Embryonic facial prominence (tissue), 1 donor: ENCODE measurements around the gene PABPC3.

ENCODE experiments used
- DNase-seq: peaks from one replicate; pipeline ENCODE4 v3.0.0-alpha.2; 2016; ENCODE audit errors: extremely low spot score

The PABPC3 gene

GRCh38 chr13:25111585-25111956 lies 15.6 kb downstream of the PABPC3 start:
- no peak for DNase-seq

GRCh38 chr13:25112695-25113255 lies 16.8 kb downstream of the PABPC3 start:
- no peak for DNase-seq

- DNase-seq = peak; percentile 44
Observed at GRCh38 chr13:25114220-25114619, 18.3 kb downstream of the PABPC3 start.

DNA sequence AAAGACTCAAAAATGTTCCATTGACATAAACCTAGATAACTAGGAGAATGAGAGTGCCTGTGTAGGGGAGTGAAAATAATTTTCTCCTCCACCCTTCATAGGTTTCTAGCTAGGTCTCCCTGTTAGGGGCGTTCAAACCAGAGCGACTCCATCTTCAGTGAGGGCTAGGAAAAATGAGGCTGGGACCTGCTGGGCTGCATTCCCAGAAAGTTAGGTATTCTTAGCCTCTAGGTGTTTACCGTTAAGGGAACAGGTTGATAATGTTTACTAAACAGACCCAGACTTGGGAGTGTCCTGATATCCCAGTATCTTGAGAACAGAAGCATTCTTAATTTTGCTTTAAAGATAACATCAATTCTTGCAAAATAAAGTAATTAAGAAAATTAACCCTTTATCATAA lies 20.1 kb downstream of the PABPC3 start:
- DNase-seq = no peak

DNA sequence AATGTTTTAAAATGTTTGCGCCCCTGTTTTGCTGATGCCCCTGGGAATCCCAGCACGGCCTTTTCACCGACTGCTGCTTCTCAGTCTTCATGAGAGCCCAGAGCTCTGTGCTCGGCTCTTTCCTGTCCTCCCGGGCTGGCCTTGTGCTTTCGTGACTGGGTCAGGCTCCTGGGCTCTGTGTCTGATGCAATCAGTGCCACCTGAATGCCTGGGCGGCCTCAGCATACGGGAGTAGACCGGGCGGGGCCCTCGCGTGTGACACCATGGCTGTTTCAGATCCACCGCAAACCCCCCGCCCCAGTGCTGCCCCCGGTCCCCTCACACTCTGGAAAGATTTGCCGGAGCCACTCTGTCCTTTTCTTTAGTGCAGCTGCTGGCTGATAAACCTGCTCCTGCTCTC lies 21.4 kb downstream of the PABPC3 start:
- no peak for DNase-seq

DNA sequence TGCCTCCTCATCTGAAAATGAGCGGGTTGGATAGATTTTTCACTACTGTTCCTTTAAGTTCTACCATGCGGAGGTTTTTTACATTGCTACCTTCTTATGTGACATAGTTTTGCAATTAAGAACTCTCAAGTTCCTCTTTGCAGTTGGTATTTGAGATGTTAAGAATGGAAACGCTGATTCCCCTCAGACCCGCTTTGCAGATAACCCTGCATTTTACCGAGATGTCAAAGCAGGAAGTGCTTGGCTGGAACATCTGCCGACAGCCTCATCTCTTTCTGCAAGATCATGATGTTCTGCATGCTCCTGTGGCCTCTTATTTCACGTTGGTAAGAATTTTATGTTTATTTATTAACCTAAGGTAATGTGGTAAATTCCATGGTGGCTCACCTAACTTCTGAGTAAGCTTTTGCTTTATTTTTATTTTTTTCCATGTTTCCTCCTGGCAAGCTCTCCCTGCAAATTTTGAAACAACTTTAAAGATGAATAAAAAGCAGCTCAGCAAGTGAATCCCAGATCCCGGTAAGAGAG lies 22.5 kb downstream of the PABPC3 start:
- DNase-seq = no peak

DNA sequence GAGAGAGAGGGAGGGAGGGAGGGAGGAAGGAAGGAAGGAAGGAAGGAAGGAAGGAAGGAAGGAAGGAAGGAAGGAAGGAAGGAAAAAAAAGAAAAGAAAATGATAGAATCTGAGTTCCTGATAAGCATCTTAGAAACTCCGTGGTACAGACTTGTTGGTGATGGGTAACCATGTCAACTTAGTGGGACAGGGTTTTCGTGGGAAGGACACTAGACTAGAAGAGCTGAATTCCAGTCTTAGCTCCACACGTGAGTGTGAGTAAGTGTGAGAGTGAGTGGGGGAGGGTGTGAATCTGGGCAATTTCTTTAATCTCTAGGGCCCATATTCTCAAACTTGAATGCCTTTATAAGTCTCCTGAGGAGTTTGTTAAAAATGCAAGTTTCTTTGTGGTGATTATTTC lies 35.0 kb downstream of the PABPC3 start:
- DNase-seq = no peak

- DNase-seq = no peak
Observed at GRCh38 chr13:25131881-25132420, 36.0 kb downstream of the PABPC3 start.

GRCh38 chr13:25132751-25133390 lies 36.9 kb downstream of the PABPC3 start:
- DNase-seq = no peak

DNA sequence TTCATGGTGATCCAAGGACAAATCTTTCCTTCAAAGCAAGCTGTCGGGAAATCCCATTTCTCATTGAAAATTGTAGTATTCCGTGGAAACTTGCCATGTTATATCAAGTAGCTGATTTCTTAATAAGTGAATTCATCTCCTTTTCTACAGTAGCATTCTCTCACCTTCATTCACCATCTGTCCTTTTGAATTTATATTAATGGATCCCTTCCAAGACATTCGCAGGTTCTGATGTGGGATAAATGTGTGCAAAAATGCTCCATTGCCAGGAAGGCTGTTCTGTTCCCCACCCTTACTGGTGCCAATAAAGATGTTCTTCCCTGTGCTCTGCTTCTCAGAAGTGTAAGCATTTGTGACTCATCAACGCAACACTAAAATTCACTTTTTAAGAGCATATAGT lies 40.0 kb downstream of the PABPC3 start:
- no peak for DNase-seq

- DNase-seq = no peak
Observed at GRCh38 chr13:25136880-25137787, 41.2 kb downstream of the PABPC3 start.

GRCh38 chr13:25137788-25138115 lies 41.8 kb downstream of the PABPC3 start:
- no peak for DNase-seq

- no peak for DNase-seq
Observed at GRCh38 chr13:25141042-25141441, 45.1 kb downstream of the PABPC3 start.

DNA sequence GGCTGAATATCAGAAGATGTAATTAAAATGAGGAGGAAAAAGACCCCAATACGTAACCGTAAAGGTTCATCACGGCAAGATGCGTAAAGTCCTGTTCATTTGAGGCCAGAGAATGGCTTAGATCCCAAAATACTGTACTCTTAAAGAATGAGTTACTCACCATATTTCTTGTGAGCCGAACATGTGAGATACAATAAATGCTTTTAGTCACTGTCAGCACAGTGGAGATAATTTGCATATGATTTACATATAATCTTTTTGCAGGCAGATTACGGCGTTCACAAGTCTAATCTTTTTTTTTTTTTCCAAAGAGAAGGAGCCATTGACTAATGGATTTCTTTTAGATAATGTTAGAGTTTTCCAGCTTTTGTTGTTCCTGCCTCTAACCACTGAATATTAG lies 47.8 kb downstream of the PABPC3 start:
- DNase-seq = no peak

DNA sequence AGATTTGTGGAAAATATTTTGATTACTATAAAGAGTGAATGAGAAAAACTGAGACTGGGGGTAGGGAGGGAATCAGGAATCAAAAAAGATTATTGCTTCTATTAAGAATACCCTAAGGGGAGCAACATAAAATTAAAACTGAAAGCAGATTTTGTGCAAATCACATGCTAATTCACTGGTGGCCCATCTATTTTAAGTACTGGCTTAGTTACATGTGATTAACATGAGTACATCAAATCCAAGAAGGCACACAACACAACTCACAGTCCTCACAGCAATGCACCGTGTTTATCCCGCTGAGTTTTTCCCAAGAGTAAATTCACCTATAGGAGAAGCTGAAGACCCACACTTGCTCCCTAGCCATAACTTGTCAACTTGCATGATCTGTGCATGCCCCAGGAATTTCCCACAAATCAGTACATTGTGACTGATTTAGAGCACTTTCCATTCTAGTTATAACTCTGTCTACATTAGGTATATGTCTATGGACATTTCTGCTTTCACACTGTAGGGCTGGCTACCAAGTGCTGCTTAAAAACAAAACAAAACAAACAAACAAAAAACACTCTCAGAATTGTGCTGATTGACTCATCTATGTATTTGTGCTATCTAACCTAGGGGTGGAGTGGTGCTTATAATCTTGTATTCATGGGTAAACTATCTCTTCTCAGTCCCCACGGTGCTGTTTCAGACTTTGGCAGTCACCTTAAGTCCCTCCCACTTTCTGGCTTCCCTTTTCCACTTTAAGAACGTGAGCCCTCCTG lies 51.9 kb downstream of the PABPC3 start:
- no peak for DNase-seq

DNA sequence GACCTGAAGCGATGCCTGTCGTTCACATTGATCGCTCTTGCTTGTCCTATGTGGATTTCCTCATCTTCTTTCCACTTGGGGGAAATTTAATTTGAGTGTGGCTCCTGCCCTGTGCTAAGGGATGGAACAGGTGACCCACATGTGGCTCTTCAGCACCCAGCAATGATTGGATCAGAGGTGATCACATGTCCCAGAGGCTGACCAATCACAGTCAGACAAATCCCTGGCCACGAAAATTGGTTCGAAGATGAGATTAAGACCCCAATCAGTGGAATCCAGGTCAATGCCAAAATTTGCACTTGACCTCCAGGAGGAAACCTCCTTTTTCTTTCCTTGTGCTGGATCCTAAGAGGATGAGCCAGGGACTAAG lies 52.5 kb downstream of the PABPC3 start:
- DNase-seq = no peak
